Fibroblast of mammary gland (primary cell): ENCODE data around the gene SPN.
"Not testable (repeated sequence)": the region's sequence is repeated elsewhere in the genome, so short reads cannot be mapped to it uniquely, and the experiment has no call there.

Experiments used
- DNase-seq: peaks from one replicate; pipeline ENCODE4 v3.0.0-alpha.2; 2010; ENCODE audit warnings: low read depth
- H3K4me3 ChIP-seq: 2 replicates; pipeline ENCODE4 v1.5.1; 2011; ENCODE audit warnings: low read depth, mild to moderate bottlenecking, low read length, moderate library complexity; ENCODE audit not compliant: control insufficient read depth
- TF ChIP-seq, protein P1 (sequence below): conservative IDR thresholded peaks from 2 replicates; pipeline ENCODE4 v1.5.1; 2011; ENCODE audit warnings: low read depth, low read length, inconsistent platforms; ENCODE audit not compliant: control insufficient read depth, insufficient read depth

SPN gene

GRCh38 chr16:29680180-29680598 is 17.1 kb downstream of the SPN start:
- H3K4me3 ChIP-seq = no peak overlapping the region
- TF ChIP-seq, protein P1, sequence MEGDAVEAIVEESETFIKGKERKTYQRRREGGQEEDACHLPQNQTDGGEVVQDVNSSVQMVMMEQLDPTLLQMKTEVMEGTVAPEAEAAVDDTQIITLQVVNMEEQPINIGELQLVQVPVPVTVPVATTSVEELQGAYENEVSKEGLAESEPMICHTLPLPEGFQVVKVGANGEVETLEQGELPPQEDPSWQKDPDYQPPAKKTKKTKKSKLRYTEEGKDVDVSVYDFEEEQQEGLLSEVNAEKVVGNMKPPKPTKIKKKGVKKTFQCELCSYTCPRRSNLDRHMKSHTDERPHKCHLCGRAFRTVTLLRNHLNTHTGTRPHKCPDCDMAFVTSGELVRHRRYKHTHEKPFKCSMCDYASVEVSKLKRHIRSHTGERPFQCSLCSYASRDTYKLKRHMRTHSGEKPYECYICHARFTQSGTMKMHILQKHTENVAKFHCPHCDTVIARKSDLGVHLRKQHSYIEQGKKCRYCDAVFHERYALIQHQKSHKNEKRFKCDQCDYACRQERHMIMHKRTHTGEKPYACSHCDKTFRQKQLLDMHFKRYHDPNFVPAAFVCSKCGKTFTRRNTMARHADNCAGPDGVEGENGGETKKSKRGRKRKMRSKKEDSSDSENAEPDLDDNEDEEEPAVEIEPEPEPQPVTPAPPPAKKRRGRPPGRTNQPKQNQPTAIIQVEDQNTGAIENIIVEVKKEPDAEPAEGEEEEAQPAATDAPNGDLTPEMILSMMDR = no peak
- no peak for DNase-seq

DNA sequence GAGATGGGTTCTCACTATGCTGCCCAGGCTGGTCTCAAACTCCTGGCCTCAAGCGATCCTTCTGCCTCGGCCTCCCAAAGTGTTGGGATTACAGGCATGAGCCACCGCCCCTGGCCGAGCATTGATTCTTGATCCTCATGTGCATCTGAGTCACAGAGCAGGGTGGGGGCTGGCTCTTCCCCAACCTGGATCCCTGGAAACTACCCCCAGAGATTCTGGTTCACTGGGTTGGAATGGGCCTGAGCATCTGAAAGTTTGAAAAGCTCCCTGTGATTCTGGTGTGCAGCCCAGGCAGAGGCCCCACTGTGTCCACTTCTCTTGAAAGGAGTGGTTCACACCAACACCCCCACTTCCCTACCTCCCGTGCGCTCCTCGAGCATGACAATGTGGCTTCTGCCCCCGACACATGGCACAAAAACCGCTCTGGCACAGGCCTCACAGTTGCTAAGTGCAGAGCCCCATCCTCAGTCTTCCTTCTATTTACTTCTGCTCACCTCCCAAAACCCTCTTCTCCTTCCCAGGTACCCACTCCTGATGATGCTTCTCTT is 20.6 kb downstream of the SPN start:
- TF ChIP-seq, protein P1 = no peak
- no peak overlapping the region for H3K4me3 ChIP-seq
- DNase-seq = peak; percentile 45

- DNase-seq = no peak
- TF ChIP-seq, protein P1 = no peak
- H3K4me3 ChIP-seq = no peak overlapping the region
Measured at GRCh38 chr16:29684679-29685078, 21.6 kb downstream of the SPN start.

GRCh38 chr16:29686740-29687332 is 23.8 kb downstream of the SPN start:
- no peak overlapping the region for H3K4me3 ChIP-seq
- DNase-seq = no peak
- TF ChIP-seq, protein P1 = no peak

DNA sequence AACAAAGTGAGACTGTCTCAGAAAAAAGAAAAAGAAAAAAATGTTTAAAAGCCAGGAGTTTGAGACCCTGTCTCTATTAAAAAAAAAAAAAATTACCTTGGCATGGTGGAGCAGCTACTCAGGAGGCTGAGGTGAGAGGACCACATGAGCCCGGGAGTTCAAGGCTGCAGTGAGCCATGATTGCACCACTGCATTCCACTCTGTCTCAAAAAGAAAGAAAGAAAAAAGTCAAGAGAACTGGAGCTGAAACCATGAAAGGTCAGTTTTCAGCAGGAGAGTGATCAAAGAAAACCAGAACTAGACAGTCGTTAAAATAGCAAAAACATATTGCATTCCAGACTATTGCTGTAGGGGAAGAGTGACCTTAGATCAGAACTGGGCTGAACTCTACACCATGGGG is 24.7 kb downstream of the SPN start:
- no peak overlapping the region for H3K4me3 ChIP-seq
- DNase-seq = no peak
- TF ChIP-seq, protein P1 = no peak

DNA sequence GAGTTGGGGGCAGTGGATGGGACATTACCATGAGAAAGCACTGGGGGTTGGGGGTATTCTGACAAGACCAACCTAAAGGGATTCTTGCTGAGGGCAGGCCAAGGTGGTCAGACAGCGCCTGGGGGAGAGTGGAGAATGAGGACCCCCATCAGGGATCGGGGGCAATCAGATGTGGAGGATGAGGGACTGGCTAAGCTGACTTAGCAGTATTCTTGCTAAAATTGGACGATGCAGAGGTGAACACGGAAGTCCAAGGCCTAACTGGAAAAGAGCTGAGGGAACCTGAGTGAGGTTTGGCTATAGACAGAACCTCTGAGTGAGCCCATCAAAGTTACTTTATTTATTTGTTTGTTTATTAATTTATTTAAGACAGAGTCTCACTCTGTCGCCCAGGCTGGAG is 25.1 kb downstream of the SPN start:
- H3K4me3 ChIP-seq = no peak overlapping the region
- TF ChIP-seq, protein P1 = no peak
- DNase-seq = no peak

DNA sequence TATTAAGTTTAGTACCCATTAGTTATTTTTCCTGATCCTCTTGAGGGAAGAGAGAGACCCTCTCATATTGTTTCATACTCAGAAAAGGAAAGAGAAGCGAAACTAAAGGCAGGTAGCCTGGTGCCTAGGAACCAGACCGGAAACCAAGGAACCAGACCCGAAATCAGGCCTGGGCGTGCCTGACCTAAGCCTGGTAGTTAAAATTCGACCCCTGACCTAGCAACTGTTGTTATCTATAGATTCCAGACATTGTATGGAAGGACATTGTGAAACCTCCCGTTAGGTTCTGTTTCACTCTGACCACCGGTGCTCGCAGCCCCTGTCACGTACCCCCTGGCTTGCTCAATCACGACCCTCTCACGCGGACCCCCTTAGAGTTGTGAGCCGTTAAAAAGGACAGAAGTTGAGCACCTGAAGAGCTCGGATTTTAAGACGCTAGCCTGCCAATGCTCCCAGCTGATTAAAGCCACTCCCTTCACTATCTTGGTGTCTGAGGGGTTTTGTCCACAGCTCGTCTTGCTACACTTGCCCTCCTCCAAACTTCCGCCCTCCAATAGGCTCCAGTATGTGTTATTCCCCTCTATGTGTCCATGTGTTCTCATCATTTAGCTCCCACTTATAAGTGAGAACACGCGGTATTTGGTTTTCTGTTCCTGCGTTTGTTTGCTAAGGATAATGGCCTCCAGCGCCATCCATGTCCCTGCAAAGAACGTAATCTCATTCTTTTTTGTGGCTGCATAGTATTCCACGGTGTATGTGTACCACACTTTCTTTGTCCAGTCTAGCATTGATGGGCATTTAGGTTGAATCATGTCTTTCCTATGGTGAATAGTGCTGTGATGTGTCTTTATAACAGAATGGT is 26.7 kb downstream of the SPN start:
- DNase-seq, H3K4me3 ChIP-seq: not testable (repeated sequence)

- not testable (repeated sequence) for H3K4me3 ChIP-seq, DNase-seq
Measured at GRCh38 chr16:29692606-29693005, 29.6 kb downstream of the SPN start.
